HL-60 (cell line): ENCODE data around the gene UBR4.
"Not testable (repeated sequence)": the region's sequence is repeated elsewhere in the genome, so short reads cannot be mapped to it uniquely, and the experiment has no call there.

Experiments used
- GABPA ChIP-seq: IDR thresholded peaks from 2 replicates; pipeline ENCODE4 v1.6.1; 2012; ENCODE audit warnings: low read depth
- POLR2AphosphoS5 ChIP-seq: IDR thresholded peaks from 2 replicates; pipeline ENCODE4 v1.6.1; 2012; ENCODE audit warnings: low read depth
- TF ChIP-seq, protein P1 (sequence below): IDR thresholded peaks from one replicate; pipeline ENCODE4 v1.5.1; 2011; ENCODE audit warnings: low read length, control low read depth, inconsistent platforms; ENCODE audit not compliant: insufficient read depth
- TF ChIP-seq, protein P2 (sequence below): IDR thresholded peaks from 2 replicates; pipeline ENCODE4 v1.6.1; 2012; ENCODE audit warnings: low read depth; ENCODE audit not compliant: insufficient replicate concordance

DNA sequence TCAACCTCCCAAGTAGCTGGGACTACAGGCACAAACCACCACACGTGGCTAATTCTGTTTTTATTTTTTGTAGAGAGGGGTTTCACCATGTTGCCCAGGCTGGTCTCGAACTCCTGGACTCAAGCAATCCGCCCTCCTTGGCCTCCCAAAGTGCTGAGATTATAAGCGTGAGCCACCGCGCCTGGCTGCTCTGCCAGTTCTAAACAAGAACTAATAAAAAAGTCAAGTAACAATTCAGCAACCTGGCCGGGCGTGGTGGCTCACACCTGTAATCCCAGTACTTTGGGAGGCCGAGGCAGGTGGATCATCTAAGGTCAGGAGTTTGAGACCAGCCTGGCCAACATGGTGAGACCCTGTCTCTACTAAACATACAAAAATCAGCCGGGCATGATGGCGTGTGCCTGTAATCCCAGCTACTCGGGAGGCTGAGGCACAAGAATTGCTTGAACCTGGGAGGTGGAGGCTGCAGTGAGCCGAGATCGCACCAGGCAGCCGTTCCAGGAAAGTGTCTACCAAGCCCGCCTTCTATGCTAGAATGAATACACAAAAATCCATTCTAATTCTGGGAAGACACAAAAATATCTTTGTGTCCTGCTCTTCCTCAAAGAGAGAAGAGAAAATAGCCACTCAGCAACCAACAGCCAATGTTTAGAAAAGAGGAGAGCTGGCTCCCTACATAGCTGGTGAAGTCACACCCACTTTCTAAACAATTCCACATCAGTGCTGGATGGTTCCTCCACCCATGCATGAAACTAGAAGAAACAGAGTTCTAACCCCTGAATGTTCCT lies 21.9 kb upstream of the UBR4 start:
- TF ChIP-seq, protein P1, sequence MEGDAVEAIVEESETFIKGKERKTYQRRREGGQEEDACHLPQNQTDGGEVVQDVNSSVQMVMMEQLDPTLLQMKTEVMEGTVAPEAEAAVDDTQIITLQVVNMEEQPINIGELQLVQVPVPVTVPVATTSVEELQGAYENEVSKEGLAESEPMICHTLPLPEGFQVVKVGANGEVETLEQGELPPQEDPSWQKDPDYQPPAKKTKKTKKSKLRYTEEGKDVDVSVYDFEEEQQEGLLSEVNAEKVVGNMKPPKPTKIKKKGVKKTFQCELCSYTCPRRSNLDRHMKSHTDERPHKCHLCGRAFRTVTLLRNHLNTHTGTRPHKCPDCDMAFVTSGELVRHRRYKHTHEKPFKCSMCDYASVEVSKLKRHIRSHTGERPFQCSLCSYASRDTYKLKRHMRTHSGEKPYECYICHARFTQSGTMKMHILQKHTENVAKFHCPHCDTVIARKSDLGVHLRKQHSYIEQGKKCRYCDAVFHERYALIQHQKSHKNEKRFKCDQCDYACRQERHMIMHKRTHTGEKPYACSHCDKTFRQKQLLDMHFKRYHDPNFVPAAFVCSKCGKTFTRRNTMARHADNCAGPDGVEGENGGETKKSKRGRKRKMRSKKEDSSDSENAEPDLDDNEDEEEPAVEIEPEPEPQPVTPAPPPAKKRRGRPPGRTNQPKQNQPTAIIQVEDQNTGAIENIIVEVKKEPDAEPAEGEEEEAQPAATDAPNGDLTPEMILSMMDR = not testable (repeated sequence)
- TF ChIP-seq, protein P2, sequence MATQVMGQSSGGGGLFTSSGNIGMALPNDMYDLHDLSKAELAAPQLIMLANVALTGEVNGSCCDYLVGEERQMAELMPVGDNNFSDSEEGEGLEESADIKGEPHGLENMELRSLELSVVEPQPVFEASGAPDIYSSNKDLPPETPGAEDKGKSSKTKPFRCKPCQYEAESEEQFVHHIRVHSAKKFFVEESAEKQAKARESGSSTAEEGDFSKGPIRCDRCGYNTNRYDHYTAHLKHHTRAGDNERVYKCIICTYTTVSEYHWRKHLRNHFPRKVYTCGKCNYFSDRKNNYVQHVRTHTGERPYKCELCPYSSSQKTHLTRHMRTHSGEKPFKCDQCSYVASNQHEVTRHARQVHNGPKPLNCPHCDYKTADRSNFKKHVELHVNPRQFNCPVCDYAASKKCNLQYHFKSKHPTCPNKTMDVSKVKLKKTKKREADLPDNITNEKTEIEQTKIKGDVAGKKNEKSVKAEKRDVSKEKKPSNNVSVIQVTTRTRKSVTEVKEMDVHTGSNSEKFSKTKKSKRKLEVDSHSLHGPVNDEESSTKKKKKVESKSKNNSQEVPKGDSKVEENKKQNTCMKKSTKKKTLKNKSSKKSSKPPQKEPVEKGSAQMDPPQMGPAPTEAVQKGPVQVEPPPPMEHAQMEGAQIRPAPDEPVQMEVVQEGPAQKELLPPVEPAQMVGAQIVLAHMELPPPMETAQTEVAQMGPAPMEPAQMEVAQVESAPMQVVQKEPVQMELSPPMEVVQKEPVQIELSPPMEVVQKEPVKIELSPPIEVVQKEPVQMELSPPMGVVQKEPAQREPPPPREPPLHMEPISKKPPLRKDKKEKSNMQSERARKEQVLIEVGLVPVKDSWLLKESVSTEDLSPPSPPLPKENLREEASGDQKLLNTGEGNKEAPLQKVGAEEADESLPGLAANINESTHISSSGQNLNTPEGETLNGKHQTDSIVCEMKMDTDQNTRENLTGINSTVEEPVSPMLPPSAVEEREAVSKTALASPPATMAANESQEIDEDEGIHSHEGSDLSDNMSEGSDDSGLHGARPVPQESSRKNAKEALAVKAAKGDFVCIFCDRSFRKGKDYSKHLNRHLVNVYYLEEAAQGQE = not testable (repeated sequence)
- not testable (repeated sequence) for TF ChIP-seq POLR2AphosphoS5, GABPA
